HG03039 (cell line): Measurements from ENCODE around the gene KRTAP8-1.

ENCODE experiments used
- ATAC-seq: cut with Tn5 transposase; IDR thresholded peaks from one replicate; pipeline ENCODE4 v1.9.1; 2021; ENCODE audit warnings: mild to moderate bottlenecking, moderate library complexity; ENCODE audit not compliant: unreplicated experiment

Gene KRTAP8-1

GRCh38 chr21:30813174-30813573 lies at the start of gene KRTAP8-1:
KRTAP8-1 (minus strand) TSS chr21:30813274; CDS start chr21:30813220, 54 bp downstream.
- no peak for ATAC-seq

GRCh38 chr21:30847627-30848500 lies 34.8 kb upstream of the KRTAP8-1 start:
- no peak for ATAC-seq

GRCh38 chr21:30842990-30843389 lies 29.9 kb upstream of the KRTAP8-1 start:
- ATAC-seq = no peak

- no peak for ATAC-seq
Observed at GRCh38 chr21:30839304-30839703, 26.2 kb upstream of the KRTAP8-1 start.

GRCh38 chr21:30838536-30838935 lies 25.5 kb upstream of the KRTAP8-1 start:
- ATAC-seq = no peak

GRCh38 chr21:30831194-30831765 lies 18.2 kb upstream of the KRTAP8-1 start:
- no peak for ATAC-seq

GRCh38 chr21:30829659-30830058 lies 16.6 kb upstream of the KRTAP8-1 start, which contains the start of gene KRTAP7-1:
KRTAP7-1 (minus strand) TSS chr21:30829759; CDS start chr21:30829698, 61 bp downstream.
- no peak for ATAC-seq

GRCh38 chr21:30818837-30819610 lies 6.0 kb upstream of the KRTAP8-1 start:
- ATAC-seq = no peak

GRCh38 chr21:30800605-30801004 lies 12.5 kb downstream of the KRTAP8-1 start:
- ATAC-seq = no peak

GRCh38 chr21:30793581-30794314 lies 19.3 kb downstream of the KRTAP8-1 start:
- no peak for ATAC-seq

GRCh38 chr21:30779249-30779648 lies 33.8 kb downstream of the KRTAP8-1 start:
- ATAC-seq = no peak

GRCh38 chr21:30769724-30770431 lies 43.2 kb downstream of the KRTAP8-1 start:
- ATAC-seq = no peak
